RWPE1 (cell line): Measurements from ENCODE around the gene TAC4.

Experiments
- CTCF ChIA-PET: fragments of 350-600 bp; sonication (Branson Sonifier 250); formaldehyde crosslinking; extraction: SDS; loops from one replicate; lab custom pipeline; 2021; lab: Yijun Ruan, JAX
- POLR2A ChIA-PET: fragments of 400-600 bp; formaldehyde crosslinking; extraction: SDS; loops from one replicate; lab custom pipeline; 2020; ENCODE audit warnings: antibody characterized with exemption; ENCODE audit not compliant: low non-redundant PET; lab: Yijun Ruan, JAX
- DNase-seq: peaks from one replicate; pipeline ENCODE4 v3.0.0; 2012; ENCODE audit warnings: low spot score
- H3K27ac ChIP-seq: fragments of 450-650 bp; 2 replicates; pipeline ENCODE4 v1.5.1; 2017
- CTCF ChIP-seq: fragments of 450-650 bp; conservative IDR thresholded peaks from 2 replicates; pipeline ENCODE4 v1.5.1; 2017; ENCODE audit warnings: low read depth, mild to moderate bottlenecking

The TAC4 gene

GRCh38 chr17:49861150-49861884 lies 13.4 kb upstream of the TAC4 start:
- peak; percentile 89 for DNase-seq
- no peak overlapping the region for H3K27ac ChIP-seq
- ChIA-PET POLR2A (interaction anchor here (0.7 kb wide), 1 partner anchor 135 kb away, joined by 11 read pairs; no protein-coding TSS in a partner anchor), CTCF (interaction anchor here (0.6 to 5.4 kb wide), 9 partner anchors 8 to 1005 kb away, joined by 3 to 77 read pairs (median 3); partner anchors contain the start of gene DLX3)
- TF ChIP-seq CTCF = peak; percentile 93

- ChIA-PET POLR2A (interaction anchor here (0.6 kb wide), 1 partner anchor 29 kb away, joined by 3 read pairs; no protein-coding TSS in a partner anchor), CTCF (interaction anchor here (0.6 to 5.4 kb wide), 5 partner anchors 74 to 1212 kb away, joined by 3 to 77 read pairs (median 3); partner anchors contain the start of gene DLX3)
- no peak overlapping the region for H3K27ac ChIP-seq
- DNase-seq = no peak
- no peak for TF ChIP-seq CTCF
These were observed 12.4 kb upstream of the TAC4 start for GRCh38 chr17:49859991-49860953.

GRCh38 chr17:49858796-49859195 lies 10.9 kb upstream of the TAC4 start:
- POLR2A ChIA-PET = no interaction called here
- TF ChIP-seq CTCF = no peak
- CTCF ChIA-PET = interaction anchor here (0.7 to 4.3 kb wide), 2 partner anchors 139 to 311 kb away, joined by 6 to 19 read pairs; no protein-coding TSS in a partner anchor
- DNase-seq = no peak
- H3K27ac ChIP-seq = no peak overlapping the region

- POLR2A ChIA-PET = no interaction called here
- no peak overlapping the region for H3K27ac ChIP-seq
These were observed 6.3 kb upstream of the TAC4 start for GRCh38 chr17:49854126-49854525.

GRCh38 chr17:49853470-49854015 lies 5.7 kb upstream of the TAC4 start:
- ChIA-PET CTCF (interaction anchor here (1.0 to 1.2 kb wide), 3 partner anchors 8 to 141 kb away, joined by 3 to 5 read pairs (median 4); partner anchors contain the start of gene DLX3), POLR2A (no interaction called here)
- no peak overlapping the region for H3K27ac ChIP-seq
- DNase-seq = no peak
- TF ChIP-seq CTCF = no peak

More at GRCh38 chr17:49854126-49854525, 6.3 kb upstream of the TAC4 start:
- DNase-seq = no peak
- no peak for TF ChIP-seq CTCF
- CTCF ChIA-PET = interaction anchor here (1.0 to 1.2 kb wide), 2 partner anchors 26 to 140 kb away, joined by 3 to 4 read pairs; partner anchors contain the start of gene DLX3
